Measurements from ENCODE around the gene NDEL1. TPM values are rescaled to one million over a fixed set of nuclear protein-coding genes. Genes with fewer than 3 reads are reported as not detected.

NDEL1 gene
- total RNA-seq, 1 experiment from 2014 or later: 38.4 TPM

- Histone ChIP-seq H2BK20ac (ENCODE audit: low read depth, low read length, poor library complexity, severe bottlenecking) (no peak overlapping the region), H3K18ac (ENCODE audit: insufficient read length, low read depth, low read length) (no peak overlapping the region), H2AK5ac (ENCODE audit: insufficient read length, low read length) (no peak overlapping the region), H4K8ac (replicated peaks; ENCODE audit: insufficient read length, low read depth, low read length) (no peak overlapping the region), H2BK120ac (ENCODE audit: low read depth, low read length, poor library complexity, severe bottlenecking) (no peak overlapping the region), H4K91ac (ENCODE audit: insufficient read length, low read depth, low read length) (no peak overlapping the region), H3T11ph (ENCODE audit: low read length) (no peak overlapping the region), H4K20me1 (ENCODE audit: control insufficient read depth, insufficient read depth, insufficient read length) (no peaks in the 10 kb centered on the region), H3K4me1 (ENCODE audit: insufficient read depth, low read length) (no peaks in the 10 kb centered on the region), H3K27ac (ENCODE audit: insufficient read length, low read depth, low read length) (no peak overlapping the region), H3K14ac (ENCODE audit: insufficient read depth, low read length) (no peak overlapping the region), H3K79me1 (ENCODE audit: insufficient read depth, low read depth, low read length, poor library complexity, severe bottlenecking) (no peaks in the 10 kb centered on the region), H3K23ac (ENCODE audit: insufficient read length, low read depth, low read length) (no peak overlapping the region), H4K5ac (ENCODE audit: insufficient read length, low read depth, low read length) (no peak overlapping the region), H2BK5ac (ENCODE audit: insufficient read length, low read length) (no peak overlapping the region), H3K9me3 (ENCODE audit: control insufficient read depth, low read depth, low read length) (no peaks in the 10 kb centered on the region), H3K23me2 (ENCODE audit: insufficient read length, low read depth, low read length, poor library complexity, severe bottlenecking) (no peaks in the 10 kb centered on the region), H3K56ac (ENCODE audit: insufficient read length, low read depth, low read length) (no peak overlapping the region), H3K9ac (ENCODE audit: extremely low read depth, insufficient read length, low read length) (no peak overlapping the region), H2BK12ac (ENCODE audit: insufficient read length, low read depth, low read length) (no peak overlapping the region), H3K4ac (ENCODE audit: low read depth, low read length) (no peak overlapping the region), H2BK15ac (ENCODE audit: low read depth, low read length) (no peak overlapping the region), H3K79me2 (ENCODE audit: insufficient read depth, low read length) (no peaks in the 10 kb centered on the region), H2AFZ (ENCODE audit: low read length) (no peak overlapping the region), H3K27me3 (ENCODE audit: insufficient read depth, low read length) (no peaks in the 10 kb centered on the region), H3K4me2 (ENCODE audit: insufficient read depth, insufficient read length, low read length) (no peak overlapping the region)
- no peak for DNase-seq
- Mint-ChIP-seq H3K27me3 (ENCODE audit: low read depth) (peaks cover 9% of the 10 kb centered on the region), H3K36me3 (ENCODE audit: insufficient read depth in 1 of 3, low read depth in 3 of 3) (no peaks in the 10 kb centered on the region), H3K4me3 (no peak overlapping the region), H3K9me3 (no peaks in the 10 kb centered on the region), H3K27ac (no peak overlapping the region), H3K4me1 (peaks cover 12% of the 10 kb centered on the region in 2 experiments)
- WGBS (ENCODE audit: extremely low coverage, insufficient read length, low lambda C conversion rate): no CpG with 5 or more reads among the region's 4 CpGs
- TF ChIP-seq, protein P1, sequence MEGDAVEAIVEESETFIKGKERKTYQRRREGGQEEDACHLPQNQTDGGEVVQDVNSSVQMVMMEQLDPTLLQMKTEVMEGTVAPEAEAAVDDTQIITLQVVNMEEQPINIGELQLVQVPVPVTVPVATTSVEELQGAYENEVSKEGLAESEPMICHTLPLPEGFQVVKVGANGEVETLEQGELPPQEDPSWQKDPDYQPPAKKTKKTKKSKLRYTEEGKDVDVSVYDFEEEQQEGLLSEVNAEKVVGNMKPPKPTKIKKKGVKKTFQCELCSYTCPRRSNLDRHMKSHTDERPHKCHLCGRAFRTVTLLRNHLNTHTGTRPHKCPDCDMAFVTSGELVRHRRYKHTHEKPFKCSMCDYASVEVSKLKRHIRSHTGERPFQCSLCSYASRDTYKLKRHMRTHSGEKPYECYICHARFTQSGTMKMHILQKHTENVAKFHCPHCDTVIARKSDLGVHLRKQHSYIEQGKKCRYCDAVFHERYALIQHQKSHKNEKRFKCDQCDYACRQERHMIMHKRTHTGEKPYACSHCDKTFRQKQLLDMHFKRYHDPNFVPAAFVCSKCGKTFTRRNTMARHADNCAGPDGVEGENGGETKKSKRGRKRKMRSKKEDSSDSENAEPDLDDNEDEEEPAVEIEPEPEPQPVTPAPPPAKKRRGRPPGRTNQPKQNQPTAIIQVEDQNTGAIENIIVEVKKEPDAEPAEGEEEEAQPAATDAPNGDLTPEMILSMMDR (conservative IDR thresholded peaks at IDR 0.05): no peak
Observed at GRCh38 chr17:8413328-8413727, 22.4 kb upstream of the NDEL1 start.

Measured in H9 (cell line).